Measurements from ENCODE around the gene KHDC3L.

DNA sequence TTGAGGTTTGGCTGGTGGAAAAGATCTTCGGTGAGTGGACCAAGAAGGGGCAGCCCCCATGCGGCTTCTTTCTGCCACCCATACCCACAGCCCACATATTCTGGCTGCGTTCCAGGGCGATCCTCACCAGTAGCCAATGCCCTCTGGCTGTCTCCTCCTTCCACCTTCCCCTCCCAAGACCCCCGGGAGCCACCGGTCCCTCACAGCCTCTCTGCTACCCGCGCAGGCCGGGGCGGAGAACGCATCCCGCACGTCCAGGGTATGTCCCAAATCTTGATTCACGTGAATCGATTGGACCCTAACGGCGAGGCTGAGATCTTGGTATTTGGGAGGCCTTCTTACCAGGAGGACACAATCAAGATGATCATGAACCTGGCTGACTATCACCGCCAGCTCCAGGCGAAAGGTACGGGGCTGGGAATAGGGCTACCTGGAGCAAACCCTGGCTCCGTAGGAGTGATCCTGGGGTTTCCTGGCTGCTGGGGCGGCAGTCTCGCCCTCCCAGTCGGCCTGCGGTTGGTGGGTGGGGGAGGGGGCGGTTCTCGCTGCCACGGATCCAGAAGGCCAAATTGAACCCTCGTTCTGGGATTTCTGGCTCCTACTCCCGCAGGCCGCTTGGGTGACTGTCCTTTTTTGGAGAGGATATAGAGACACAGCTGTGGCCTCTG is 545 bp downstream of the KHDC3L start:
- TF ChIP-seq YY1 (IDR thresholded peaks at IDR 0.05; ENCODE audit: low read depth) (no peak), TAF1 (IDR thresholded peaks at IDR 0.05; ENCODE audit: low read depth) (no peak), CEBPB (IDR thresholded peaks at IDR 0.05) (no peak), EP300 (IDR thresholded peaks at IDR 0.05; ENCODE audit: borderline replicate concordance) (no peak), FOXM1 (IDR thresholded peaks at IDR 0.05; ENCODE audit: borderline replicate concordance, low read depth) (no peak)
- TF ChIP-seq, protein P1, sequence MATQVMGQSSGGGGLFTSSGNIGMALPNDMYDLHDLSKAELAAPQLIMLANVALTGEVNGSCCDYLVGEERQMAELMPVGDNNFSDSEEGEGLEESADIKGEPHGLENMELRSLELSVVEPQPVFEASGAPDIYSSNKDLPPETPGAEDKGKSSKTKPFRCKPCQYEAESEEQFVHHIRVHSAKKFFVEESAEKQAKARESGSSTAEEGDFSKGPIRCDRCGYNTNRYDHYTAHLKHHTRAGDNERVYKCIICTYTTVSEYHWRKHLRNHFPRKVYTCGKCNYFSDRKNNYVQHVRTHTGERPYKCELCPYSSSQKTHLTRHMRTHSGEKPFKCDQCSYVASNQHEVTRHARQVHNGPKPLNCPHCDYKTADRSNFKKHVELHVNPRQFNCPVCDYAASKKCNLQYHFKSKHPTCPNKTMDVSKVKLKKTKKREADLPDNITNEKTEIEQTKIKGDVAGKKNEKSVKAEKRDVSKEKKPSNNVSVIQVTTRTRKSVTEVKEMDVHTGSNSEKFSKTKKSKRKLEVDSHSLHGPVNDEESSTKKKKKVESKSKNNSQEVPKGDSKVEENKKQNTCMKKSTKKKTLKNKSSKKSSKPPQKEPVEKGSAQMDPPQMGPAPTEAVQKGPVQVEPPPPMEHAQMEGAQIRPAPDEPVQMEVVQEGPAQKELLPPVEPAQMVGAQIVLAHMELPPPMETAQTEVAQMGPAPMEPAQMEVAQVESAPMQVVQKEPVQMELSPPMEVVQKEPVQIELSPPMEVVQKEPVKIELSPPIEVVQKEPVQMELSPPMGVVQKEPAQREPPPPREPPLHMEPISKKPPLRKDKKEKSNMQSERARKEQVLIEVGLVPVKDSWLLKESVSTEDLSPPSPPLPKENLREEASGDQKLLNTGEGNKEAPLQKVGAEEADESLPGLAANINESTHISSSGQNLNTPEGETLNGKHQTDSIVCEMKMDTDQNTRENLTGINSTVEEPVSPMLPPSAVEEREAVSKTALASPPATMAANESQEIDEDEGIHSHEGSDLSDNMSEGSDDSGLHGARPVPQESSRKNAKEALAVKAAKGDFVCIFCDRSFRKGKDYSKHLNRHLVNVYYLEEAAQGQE (IDR thresholded peaks at IDR 0.05; ENCODE audit: low read depth) = no peak
